NCI-H526 treated with DMSO at 0.1 percent for 48 hours (cell line): ENCODE results near the gene AIFM1.
A peak's percentile ranks its signal among the peaks of the same experiment; 100 is the strongest.

ENCODE experiments used
- DNase-seq: peaks from one replicate; lab custom pipeline; 2025; lab: John Stamatoyannopoulos, UW

AIFM1 gene

DNA sequence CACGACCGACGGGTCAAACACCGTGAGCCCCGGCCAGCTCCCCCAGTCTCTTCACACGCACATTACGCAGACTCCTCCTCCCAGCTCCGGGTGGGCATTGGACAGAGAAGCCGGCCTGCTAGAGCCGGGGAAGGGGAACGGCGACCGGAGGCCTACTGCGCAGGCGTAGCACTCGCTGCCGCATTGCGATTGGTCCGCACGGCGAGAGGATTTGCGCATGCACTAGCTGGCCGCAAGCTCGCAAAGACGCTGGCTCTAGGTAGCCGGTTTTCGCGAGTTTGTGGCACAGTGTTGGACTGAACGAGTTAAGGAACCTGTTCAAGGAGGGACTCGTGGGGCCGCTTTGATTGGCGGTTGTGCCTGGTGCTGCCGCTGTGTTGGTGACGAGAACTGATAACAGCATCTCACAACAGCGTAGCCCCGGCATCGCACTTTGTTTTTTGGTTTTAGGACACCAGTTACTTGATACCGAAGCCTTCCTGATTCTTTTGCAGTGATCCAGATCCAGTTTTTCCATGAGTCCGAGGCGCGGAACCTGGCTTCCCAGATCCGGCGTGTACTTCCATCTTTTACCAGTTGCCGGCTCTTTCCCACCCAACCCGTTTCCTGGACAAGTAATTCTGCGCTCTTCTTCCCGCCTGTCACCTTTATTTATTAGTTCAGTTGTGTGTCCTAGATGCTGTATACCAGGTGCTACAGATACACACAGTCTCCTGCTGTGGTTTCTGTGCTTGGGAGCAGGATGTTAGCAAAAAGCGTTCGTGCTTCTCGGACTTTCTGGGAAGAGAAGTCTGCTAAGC is at the start of gene AIFM1:
AIFM1 (minus strand) TSS at position 139 of the 800 bp plus-strand sequence. CDS start 185 bp downstream, outside the sequence.
- peak; percentile 95 for DNase-seq

DNA sequence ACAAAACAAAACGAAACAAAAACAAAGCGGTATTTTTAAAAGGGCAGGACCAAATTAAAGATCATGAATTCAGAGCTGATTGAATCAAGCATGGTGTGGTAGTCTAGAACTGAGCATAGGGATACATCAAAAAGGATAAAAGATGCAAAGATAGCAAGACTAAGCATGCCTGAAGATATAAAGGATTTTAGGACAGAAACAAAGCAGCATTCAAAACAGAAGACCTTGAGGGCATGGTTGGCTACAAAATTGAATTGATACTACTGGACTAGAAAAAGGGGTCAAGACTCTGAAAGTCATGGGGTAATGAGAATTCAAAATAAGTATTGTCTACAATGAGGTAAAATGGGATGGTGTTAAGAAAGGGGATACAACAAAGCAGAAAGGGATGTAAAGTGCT is 47.7 kb upstream of the AIFM1 start:
- no peak for DNase-seq

DNA sequence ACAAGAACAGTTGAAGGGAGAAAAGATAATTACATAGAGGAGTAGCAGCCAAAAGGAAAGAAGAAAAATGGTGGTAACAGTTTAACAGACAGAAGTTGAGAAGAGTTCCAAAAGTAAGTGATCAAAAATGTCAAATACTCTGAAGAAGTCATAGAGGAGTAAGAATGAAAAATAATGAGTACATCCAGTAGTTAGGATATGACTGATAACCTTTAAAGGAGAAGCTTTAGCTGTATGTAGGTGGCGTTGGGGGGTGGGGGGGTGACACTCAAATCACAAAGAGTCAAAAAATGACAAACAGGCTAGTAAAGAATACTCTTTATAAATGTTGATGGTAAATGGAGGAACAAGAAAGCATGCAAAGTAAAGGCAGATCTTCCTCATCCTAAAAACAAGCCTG is 46.7 kb upstream of the AIFM1 start:
- no peak for DNase-seq

DNA sequence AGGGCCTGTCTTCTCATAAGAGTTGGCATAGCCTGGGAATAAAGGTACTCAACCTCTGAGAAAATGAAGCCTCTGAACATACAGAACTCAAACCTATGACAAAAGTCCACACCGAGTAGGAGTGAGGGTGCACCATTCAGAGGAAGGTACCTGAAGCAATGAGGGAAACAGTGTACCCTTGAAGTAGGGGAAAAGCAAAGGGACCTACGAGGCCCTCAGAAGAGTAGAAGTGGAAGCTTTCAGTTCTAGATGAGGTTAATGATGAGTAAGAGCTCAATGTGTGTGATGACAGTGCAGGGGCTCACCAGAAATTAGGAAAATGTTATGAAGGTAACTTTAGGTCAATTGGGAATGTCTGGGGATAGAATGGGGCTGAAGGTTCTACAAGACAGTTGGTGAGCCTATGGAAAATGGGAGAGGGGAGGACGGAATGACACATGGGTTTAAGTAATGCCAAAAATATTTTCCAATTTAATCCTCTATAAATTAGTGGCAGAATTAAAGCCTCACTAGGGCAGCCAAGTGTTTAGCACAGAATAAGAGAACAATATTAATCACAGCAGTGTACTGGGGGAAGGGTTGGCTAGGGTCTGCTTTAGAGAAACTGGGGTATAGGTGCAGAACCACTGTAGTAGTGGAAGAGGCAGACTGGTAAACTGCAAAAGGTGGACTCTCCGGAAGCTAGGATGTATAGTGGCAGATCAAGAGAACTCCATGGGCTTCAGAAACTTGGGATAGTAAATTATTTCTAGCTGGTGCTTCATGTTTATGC is 46.0 kb upstream of the AIFM1 start:
- no peak for DNase-seq

DNA sequence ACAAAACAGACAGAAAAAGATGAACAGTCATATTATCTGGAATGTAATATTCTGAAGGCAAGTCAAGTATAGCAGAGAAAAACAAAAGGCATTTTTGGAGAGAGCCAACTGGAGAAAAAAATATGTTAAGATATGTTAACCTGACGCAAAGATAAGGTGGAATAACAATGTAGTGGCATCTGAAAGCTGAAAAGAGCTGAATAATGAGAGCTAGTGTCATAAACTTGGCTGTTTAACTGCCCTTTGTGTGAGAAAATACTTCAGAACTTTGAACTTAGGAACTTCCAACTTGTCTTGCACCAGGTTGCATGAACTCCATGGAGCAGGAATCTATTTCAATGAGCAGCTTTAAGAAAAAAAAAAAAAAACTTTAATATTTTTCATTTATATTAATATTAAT is 39.0 kb upstream of the AIFM1 start:
- DNase-seq, result no peak

DNA sequence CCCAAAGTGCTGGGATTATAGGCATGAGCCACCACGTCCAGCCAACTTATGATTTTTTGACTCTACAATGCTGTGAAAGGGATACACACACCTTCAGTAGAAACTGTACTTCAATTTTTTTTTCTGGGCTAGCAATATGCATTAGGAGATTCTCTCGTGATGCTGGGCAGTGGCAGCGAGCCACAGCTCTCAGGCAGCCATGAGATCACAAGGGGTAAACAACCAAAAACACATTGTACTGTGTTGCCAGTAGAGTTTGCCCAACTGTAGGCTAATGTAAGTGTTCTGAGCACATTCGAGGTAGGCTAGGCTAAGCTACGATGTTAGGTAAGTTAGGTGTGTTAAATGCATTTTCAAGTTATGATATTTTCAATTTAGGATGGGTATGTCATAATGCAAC is 31.8 kb upstream of the AIFM1 start:
- DNase-seq, result no peak

DNA sequence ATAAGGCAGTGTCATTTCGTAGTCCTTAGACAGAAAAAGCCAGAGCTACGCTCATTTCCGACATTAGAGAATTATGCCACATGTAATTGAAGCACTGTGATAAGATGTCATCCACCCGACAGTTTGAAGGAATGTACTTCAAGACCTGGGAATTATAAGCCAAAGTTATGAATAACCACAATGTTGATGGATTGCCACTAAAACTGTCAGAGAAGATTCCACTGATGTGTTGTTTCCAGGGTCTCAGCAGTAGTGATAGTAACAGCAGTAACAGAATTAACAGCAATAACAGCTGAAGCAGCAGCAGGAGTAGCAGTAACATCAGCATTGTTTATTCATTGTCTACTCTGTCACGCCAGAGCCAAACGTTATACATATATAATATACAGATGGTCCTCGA is 30.8 kb upstream of the AIFM1 start:
- DNase-seq, result no peak

DNA sequence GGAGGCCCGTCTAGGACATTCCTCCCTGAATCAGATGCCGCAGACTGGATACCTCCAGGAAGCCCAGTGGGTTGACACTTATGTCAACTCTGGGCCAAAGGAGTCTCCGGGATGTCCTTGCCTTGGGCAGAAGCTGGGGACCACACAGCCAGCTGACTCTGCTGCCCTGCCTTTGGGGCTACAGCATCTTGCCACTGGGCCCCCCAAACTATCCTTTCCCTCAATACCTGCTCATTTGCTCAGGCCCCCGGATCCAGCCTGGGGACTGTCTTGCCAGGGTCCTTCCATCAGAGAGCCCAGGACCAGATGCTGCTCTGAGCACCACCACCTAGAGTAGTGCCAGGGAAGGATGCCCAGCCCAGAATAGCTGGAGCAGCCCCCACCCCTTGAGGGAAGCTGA is 25.2 kb upstream of the AIFM1 start:
- DNase-seq, result no peak

DNA sequence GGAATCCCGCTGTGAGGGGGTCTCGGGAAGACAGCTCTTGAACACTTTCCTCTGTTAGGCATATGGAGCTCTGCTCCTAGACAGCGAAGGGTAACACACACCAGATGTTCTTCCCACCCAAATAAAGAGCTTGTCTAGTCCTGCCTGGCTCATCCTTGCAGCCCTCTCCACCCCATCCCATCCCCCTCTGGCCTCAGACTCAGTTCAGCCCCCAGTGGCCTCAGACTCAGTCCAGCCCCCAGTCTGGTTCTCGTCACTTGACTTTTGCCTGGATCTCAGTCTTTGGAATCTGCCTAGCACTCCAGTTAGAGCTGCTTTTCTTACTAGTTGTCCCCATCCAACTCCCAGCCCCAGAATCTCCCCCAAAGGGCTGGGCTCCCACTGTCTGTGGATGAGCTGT is 21.0 kb upstream of the AIFM1 start:
- no peak for DNase-seq

DNA sequence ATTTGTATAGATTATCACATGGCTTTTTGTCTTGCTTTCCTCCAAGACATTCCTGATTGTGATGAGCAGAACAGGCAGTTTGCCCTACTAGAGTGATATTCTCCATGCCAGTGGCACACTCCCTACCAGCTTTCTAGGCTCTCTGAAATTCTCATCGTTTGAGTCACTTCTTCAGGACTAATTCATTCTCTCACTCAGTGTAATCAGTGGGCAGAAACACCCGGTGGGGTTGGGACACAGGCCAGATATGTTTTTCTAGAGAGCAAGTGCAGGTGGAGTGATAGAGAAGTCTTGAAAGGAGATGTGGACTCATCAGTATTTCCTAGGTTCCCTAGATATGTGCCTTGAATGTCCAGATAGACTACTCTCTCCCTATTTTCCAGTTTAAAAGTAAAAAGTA is 19.2 kb upstream of the AIFM1 start:
- no peak for DNase-seq

DNA sequence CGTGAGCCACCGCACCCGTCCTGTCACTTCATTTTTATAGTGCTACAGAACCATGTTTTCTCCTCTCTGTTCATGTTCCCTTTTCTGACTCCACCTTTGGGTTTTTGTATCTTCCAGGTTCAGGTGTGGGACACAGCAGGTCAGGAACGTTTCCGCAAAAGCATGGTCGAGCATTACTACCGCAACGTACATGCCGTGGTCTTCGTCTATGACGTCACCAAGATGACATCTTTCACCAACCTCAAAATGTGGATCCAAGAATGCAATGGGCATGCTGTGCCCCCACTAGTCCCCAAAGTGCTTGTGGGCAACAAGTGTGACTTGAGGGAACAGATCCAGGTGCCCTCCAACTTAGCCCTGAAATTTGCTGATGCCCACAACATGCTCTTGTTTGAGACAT is 18.5 kb upstream of the AIFM1 start:
- no peak for DNase-seq

DNA sequence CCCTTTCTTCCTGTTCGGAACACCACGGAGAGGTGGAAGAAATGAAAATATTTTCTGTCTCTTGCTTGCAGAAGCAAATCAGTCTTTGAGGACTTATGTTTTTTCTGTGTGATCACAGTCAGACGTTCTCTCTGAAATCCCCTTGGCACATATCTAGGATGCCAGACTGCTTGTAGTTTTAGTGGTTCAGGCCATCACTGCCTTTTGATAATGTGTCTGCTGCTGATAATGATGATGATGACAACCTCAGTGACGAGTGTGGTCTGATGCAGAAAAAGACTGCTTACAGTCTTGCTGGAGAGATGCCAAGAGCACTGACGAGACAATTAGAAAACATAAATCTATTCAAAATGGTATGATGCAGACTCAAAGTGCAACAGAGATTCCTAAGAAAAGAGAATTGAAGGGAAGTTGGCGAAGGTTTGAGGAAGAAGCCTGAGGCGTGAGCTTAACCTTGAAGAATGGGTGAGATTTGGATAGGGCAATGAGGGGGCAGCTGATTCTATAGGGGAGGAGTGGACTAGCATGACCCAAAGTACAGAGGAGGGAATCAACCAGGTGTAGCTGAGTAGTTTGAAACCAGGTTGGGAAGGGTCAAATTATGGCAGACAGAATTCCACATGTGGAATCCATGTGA is 14.1 kb upstream of the AIFM1 start:
- DNase-seq, result no peak

DNA sequence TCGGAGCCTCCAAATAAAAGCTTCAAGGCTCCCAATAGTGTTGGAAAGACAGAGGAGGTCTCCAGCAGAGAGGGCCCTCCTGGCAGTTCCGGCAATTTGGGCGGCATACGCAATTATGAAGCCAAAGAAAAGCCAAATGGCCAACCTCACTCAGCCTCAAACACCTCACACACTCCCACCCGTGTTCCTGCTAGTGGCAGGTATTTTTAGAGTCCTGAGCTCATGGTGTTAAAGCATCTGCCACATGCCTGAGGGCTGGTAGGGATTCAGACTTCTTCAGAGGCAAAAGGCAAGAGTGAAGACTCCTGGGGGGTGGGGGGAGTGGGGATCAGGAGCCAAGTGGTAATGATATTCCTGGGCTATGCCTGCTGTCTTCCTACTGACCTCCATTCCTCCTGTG is 13.5 kb upstream of the AIFM1 start:
- no peak for DNase-seq

DNA sequence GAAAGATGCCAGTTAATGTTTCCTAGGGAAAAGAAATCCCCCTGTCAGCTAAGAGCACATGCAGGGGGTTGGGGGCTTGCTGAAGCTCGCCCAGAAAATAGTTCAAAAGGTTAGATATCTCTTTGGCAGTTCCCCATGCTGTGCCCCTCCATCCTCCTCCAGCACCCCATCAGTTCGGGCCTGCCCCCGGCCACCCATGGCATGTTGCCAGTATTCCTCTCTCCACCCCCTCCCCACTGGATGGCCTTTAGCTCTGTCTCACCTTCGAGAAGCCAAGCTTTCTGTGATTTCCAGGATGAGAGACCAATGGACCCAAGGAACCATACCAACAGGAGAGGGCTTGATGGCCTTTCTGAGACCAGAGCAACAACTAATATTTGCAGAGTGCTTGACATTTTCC is 11.3 kb upstream of the AIFM1 start:
- DNase-seq, result no peak

DNA sequence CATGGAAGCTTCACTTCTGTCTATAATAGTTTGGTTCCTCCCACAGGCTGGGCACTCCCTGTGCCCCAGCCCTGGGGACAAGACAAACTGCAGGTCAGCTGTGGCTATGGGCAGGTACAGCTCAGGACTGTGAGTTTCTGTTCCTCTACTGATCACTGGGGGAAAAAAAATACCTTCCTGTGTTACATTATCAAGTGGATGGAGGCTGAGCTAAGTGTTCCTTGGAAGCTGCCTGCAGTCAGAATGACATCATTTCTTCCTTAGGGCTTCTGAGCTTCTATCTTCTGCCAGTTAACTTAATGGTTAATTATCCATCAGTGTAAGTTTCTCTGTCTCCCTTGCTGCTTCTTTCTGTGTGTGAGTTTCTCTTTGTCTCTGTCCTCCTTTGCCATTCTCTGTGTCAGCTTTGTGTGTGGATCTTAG is 10.7 kb upstream of the AIFM1 start:
- no peak for DNase-seq

DNA sequence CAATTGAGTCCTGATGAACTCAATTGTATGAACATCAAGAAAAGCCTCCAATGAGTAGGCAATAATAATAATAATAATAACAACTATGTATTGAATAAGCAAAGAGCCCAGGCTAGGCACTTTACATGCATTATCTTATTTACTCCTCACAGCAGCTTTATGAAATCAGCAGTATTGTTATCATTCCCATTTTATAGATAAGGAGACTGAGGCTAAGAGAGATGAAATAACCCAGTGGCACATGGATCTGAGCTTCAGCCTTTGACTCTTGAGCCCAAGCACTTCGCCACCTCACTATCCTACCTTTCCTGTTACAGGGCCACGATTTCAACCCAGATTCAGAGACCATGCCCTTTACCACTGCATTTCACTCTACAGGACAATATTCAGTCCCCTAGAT is 9.3 kb upstream of the AIFM1 start:
- no peak for DNase-seq

DNA sequence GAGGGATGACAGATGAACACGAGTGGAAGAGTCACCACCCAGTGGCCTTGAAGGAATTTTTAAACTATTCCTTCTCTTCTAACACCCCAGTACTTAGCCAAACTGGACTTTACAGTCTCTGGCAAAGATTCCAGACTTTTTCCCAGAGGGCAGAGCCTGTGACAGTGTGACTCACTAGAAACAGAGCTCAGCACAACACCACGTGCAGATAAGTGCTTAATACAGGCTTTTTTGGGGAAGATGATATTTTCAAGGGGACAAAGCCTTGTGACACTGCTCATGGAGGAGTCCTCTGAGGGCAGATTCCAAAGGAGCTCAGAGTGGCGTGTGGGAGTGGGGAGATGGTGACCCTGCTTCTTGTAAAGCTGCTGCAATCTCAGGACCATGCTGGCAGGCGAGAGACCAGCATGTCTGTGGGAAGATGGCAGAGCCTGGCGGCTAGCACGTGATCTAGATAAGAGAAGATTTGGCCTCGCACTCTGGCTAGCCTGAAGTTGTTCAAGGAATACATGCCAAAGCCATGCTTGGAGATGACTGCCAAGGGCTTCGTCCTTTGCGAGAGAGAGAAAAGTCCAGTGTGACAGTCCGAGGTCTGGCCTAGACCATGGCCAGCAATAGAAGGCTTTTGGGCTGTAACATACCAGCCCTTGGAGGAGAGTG is 8.5 kb upstream of the AIFM1 start:
- no peak for DNase-seq

DNA sequence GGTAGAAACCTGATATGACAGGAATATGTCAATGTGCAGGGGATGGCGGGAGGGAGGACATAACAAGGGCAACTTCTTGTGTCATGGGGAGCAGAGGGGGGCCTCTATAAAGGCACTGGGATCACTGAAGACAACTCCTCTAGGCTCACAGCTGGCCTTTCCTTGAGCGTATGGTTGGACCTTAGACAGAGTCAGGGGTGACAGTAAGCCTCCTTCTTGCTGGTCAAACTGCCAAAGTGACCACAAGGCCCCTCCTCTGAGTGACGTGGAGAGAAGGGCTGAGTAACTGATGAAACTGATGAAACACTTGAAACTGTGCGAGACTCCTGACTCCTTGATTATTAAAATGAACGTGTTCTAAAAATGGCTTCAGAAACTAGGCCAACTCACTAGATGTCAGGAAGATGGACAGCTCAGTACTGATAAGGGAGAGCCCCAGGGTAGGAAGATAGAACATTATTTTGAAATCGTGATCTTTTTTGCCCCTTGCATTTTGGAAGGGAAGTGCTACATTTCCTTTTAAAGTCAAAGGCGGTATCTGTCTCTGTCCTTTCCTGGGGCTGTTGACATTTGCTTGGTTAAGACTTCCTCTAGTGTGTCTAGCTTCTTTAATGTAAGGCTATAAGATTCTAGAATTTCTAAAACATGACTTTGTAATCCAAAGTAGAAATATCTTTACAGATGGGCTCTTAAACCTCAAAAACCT is 7.7 kb upstream of the AIFM1 start:
- no peak for DNase-seq

DNA sequence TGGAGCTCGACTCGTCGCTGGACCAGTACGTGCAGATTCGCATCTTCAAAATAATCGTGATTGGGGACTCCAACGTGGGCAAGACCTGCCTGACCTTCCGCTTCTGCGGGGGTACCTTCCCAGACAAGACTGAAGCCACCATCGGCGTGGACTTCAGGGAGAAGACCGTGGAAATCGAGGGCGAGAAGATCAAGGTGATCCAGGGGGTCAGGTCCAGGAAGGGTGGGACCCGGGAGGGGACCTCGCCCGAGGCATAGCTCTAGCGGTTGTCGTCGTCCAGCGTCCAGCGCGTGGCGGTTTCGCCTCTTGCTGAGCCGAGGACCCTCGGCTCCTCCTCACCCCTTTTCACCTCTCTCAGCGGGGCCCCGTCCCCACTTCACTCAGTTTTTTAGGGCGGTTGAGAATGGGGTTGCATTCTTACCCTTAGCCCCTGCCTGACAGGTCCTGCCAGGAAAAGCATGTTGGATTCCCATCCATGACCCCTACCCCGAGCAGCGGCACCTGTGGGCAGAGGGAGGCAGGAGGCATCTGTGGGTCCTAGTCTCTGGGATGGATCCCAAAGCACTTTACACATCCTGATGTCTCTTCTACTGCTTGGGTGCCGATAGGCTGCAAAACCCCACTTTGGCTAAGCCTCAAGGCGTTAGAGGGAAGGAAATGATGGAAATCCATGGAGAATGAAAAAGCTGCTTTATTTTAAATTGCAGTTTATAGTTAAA is 6.6 kb upstream of the AIFM1 start:
- DNase-seq, result peak; percentile 21

DNA sequence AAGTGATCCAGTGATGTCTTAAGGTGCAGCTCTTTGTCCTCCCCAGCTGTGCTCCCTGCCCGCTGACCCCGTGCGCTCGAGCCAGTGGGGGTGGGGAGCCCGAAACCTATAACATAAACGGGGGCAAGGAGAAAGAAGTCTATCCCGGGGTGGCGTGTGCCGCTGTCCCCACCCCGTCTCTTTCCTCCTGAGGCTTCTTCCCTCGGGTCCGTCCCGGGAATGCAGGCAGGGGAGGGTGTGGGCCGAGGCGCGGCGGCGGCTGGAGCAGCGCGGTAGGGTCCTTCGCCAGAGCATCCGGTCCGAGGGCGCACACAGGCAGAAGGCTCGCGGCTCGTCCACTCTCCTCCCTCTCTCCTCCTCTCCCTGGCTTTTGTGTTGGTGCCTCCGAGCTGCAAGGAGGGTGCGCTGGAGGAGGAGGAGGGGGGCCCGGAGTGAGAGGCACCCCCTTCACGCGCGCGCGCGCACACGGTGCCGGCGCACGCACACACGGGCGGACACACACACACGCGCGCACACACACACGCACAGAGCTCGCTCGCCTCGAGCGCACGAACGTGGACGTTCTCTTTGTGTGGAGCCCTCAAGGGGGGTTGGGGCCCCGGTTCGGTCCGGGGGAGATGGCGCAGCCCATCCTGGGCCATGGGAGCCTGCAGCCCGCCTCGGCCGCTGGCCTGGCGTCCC is 5.9 kb upstream of the AIFM1 start, which contains the start of gene RAB33A:
RAB33A (plus strand) TSS at position 517 of the 681 bp plus-strand sequence; CDS start at position 618, 101 bp downstream.
- DNase-seq, result peak; percentile 31
